Breast epithelium (tissue), 3 donors: ENCODE measurements around the gene ATF3.

ENCODE experiments used
- POLR2A ChIP-seq: fragments of 450-650 bp; IDR thresholded peaks from one replicate; pipeline ENCODE4 v1.6.1; 2016; ENCODE audit warnings: antibody characterized with exemption, mild to moderate bottlenecking, moderate library complexity
- TF ChIP-seq, protein P1 (sequence below), 3 donors: fragments of 450-650 bp; IDR thresholded peaks; one replicate each; pipeline ENCODE4 v1.5.1; 2016 to 2017; ENCODE audit warnings: antibody characterized with exemption in 3 of 3, mild to moderate bottlenecking in 3 of 3, moderate library complexity in 3 of 3

GRCh38 chr1:212647004-212647403, 38.4 kb downstream of the ATF3 start:
- no peak for TF ChIP-seq POLR2A
- TF ChIP-seq, protein P1, sequence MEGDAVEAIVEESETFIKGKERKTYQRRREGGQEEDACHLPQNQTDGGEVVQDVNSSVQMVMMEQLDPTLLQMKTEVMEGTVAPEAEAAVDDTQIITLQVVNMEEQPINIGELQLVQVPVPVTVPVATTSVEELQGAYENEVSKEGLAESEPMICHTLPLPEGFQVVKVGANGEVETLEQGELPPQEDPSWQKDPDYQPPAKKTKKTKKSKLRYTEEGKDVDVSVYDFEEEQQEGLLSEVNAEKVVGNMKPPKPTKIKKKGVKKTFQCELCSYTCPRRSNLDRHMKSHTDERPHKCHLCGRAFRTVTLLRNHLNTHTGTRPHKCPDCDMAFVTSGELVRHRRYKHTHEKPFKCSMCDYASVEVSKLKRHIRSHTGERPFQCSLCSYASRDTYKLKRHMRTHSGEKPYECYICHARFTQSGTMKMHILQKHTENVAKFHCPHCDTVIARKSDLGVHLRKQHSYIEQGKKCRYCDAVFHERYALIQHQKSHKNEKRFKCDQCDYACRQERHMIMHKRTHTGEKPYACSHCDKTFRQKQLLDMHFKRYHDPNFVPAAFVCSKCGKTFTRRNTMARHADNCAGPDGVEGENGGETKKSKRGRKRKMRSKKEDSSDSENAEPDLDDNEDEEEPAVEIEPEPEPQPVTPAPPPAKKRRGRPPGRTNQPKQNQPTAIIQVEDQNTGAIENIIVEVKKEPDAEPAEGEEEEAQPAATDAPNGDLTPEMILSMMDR (IDR thresholded peaks at IDR 0.05) = no peak
